ENCODE results near the gene SSBP3. TPM values are rescaled to one million over a fixed set of nuclear protein-coding genes. Genes with fewer than 3 reads are reported as not detected.

The SSBP3 gene
- total RNA-seq, 1 experiment from 2014 or later, result 26.0 TPM

- no peak for DNase-seq (ENCODE audit: low read depth)
Measured at GRCh38 chr1:54178296-54179070, 227.7 kb downstream of the SSBP3 start.

GRCh38 chr1:54177726-54178125 lies 228.5 kb downstream of the SSBP3 start:
- DNase-seq (ENCODE audit: low read depth), result no peak

DNA sequence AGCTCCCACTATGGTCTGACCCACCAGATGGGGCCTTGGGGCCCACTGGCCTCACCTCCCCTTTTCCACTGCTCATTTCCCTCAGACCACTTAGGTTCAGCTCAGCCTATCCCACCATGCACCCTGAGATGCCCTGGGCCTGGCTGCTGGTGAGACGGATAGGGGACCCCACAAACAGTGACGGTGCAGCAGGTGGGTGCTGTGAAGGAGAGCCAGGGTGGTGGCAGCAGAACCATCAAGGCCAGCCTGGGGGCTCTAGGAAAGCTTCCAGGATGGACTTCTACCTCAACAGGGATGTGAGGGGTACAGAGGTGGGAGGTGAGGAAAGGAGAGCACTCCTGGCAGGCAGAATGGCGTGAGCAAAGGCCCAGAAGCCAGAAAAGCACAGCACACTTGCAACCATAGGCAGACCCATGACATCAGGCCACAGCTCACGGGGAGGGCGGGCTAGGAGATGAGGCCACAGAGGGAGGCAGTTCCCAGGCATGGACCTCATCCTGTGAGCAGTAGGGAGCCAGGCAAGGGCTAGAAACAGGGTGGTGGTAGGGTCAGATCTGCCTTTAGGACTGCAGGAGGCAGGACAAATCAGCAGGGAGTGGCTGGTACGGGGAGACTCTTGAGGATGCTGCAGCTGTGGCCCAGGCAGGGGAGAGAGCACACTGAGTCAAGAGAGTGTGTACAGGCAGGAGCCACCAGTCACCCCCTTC lies 229.4 kb downstream of the SSBP3 start:
- no peak for DNase-seq (ENCODE audit: low read depth)

Other genes with a start within 250 kb of the SSBP3 start
- 5.4 and 5.8 TPM in 2 replicates for gene CYB5RL, start 206.4 kb downstream of the SSBP3 start, total RNA-seq (2014; rRNA removed; shearing (Covaris generic))
- 144 TPM in 2 replicates for gene MRPL37, start 206.2 kb downstream of the SSBP3 start, total RNA-seq (2014; rRNA removed; shearing (Covaris generic))
- gene ACOT11, start 141.8 kb upstream of the SSBP3 start, total RNA-seq (2014; rRNA removed; shearing (Covaris generic)), result 0.39 and 0.60 TPM in 2 replicates
- not detected in 2 replicates for gene FAM151A, start 217.1 kb upstream of the SSBP3 start, total RNA-seq (2014; rRNA removed; shearing (Covaris generic))
- not detected in 2 replicates for gene MROH7, start 235.4 kb upstream of the SSBP3 start, total RNA-seq (2014; rRNA removed; shearing (Covaris generic))